Measurements from ENCODE around the gene CALHM3. TPM values are rescaled to one million over a fixed set of nuclear protein-coding genes. Genes with fewer than 3 reads are reported as not detected.

Gene CALHM3
- polyA plus RNA-seq, 3 donors: 0.04 to 0.62 TPM; not detected in 1

- Histone ChIP-seq H3K36me3 (replicated peaks in 1 of 2; ENCODE audit: control insufficient read depth in 1 of 2, insufficient read depth in 2 of 2, low read length in 2 of 2) (peaks cover 48 to 56% of the 10 kb centered on the region in 2 donors), H3K4me3 (replicated peaks in 1 of 3; ENCODE audit: low read depth in 2 of 3, low read length in 3 of 3) (peak overlapping the region; percentile 73 to 96 (median 94)), H4K20me1 (ENCODE audit: insufficient read depth, low read length) (peaks cover 56% of the 10 kb centered on the region), H3K27me3 (ENCODE audit: control insufficient read depth in 2 of 2, insufficient read depth in 2 of 2, low read length in 2 of 2) (no peaks in the 10 kb centered on the region), H2AFZ (ENCODE audit: insufficient read depth, low read depth, low read length, poor library complexity, severe bottlenecking) (no peak overlapping the region), H3K79me2 (ENCODE audit: insufficient read depth, low read length) (peaks cover 60% of the 10 kb centered on the region), H3K9me3 (replicated peaks in 1 of 2; ENCODE audit: control insufficient read depth in 1 of 2, insufficient read depth in 1 of 2, low read length in 2 of 2) (no peaks in the 10 kb centered on the region), H3K4me2 (replicated peaks; ENCODE audit: extremely low read depth, low read length, poor library complexity, severe bottlenecking) (peak overlapping the region; percentile 93), H3K27ac (ENCODE audit: low read depth in 1 of 2, low read length in 2 of 2) (peak overlapping the region in 1 of 2 donors; percentile 77), H3K9ac (ENCODE audit: insufficient read depth, low read length, poor library complexity, severe bottlenecking) (peak overlapping the region; percentile 72), H3K4me1 (ENCODE audit: control insufficient read depth in 1 of 2, insufficient read depth in 2 of 2, low read length in 2 of 2) (peaks cover 43 to 67% of the 10 kb centered on the region in 2 donors)
- WGBS (ENCODE audit: insufficient coverage): 86% methylated on average over 12 of the region's 12 CpGs
- TF ChIP-seq CTCF (IDR thresholded peaks at IDR 0.05): no peak
- Mint-ChIP-seq H3K27me3 (ENCODE audit: low read depth in 3 of 3) (peaks cover 1 to 7% (median 6%) of the 10 kb centered on the region in 3 donors), H3K4me1 (peaks cover 67% of the 10 kb centered on the region), H3K27ac (peak overlapping the region in 3 of 7 donors; percentile 76 to 87 (median 83)), H3K9me3 (no peaks in the 10 kb centered on the region), H3K4me3 (peak overlapping the region; percentile 93 to 98), H3K36me3 (peaks cover 49 to 57% of the 10 kb centered on the region in 2 donors)
- intact Hi-C loops (cut with micrococcal nuclease): loop anchor here in 1 of 2 donors (5.0 kb wide), 1 partner anchor 37 kb away; no protein-coding TSS in a partner anchor
- DNase-seq: no peak
These were observed 28.8 kb downstream of the CALHM3 start for GRCh38 chr10:103450201-103450695.

GRCh38 chr10:103449208-103450144 is 29.6 kb downstream of the CALHM3 start:
- Histone ChIP-seq H3K9ac (ENCODE audit: insufficient read depth, low read length, poor library complexity, severe bottlenecking) (peak overlapping the region; percentile 31), H3K27me3 (ENCODE audit: control insufficient read depth in 2 of 2, insufficient read depth in 2 of 2, low read length in 2 of 2) (no peaks in the 10 kb centered on the region), H3K27ac (ENCODE audit: low read depth in 1 of 2, low read length in 2 of 2) (peak overlapping the region in 1 of 2 donors; percentile 77), H4K20me1 (ENCODE audit: insufficient read depth, low read length) (peaks cover 64% of the 10 kb centered on the region), H3K4me1 (ENCODE audit: control insufficient read depth in 1 of 2, insufficient read depth in 2 of 2, low read length in 2 of 2) (peaks cover 43 to 67% of the 10 kb centered on the region in 2 donors), H3K79me2 (ENCODE audit: insufficient read depth, low read length) (peaks cover 60% of the 10 kb centered on the region), H3K4me3 (replicated peaks in 1 of 3; ENCODE audit: low read depth in 2 of 3, low read length in 3 of 3) (peak overlapping the region in 2 of 3 experiments; percentile 94 to 96), H3K9me3 (replicated peaks in 1 of 2; ENCODE audit: control insufficient read depth in 1 of 2, insufficient read depth in 1 of 2, low read length in 2 of 2) (no peaks in the 10 kb centered on the region), H3K4me2 (replicated peaks; ENCODE audit: extremely low read depth, low read length, poor library complexity, severe bottlenecking) (peak overlapping the region; percentile 93), H3K36me3 (replicated peaks in 1 of 2; ENCODE audit: control insufficient read depth in 1 of 2, insufficient read depth in 2 of 2, low read length in 2 of 2) (peaks cover 55 to 64% of the 10 kb centered on the region in 2 donors), H2AFZ (ENCODE audit: insufficient read depth, low read depth, low read length, poor library complexity, severe bottlenecking) (no peak overlapping the region)
- Mint-ChIP-seq H3K27ac (peak overlapping the region in 5 of 7 donors; percentile 19 to 82 (median 69)), H3K4me3 (peak overlapping the region; percentile 56 to 98), H3K9me3 (no peaks in the 10 kb centered on the region), H3K36me3 (peaks cover 57 to 65% of the 10 kb centered on the region in 2 donors), H3K27me3 (ENCODE audit: low read depth in 3 of 3) (peaks cover 1 to 7% (median 4%) of the 10 kb centered on the region in 3 donors), H3K4me1 (peaks cover 71% of the 10 kb centered on the region)
- TF ChIP-seq CTCF (IDR thresholded peaks at IDR 0.05): no peak
- 79% methylated on average over 33 of the region's 34 CpGs for WGBS (ENCODE audit: insufficient coverage)
- intact Hi-C loops (cut with micrococcal nuclease): loop anchor here in 1 of 2 donors (5.0 kb wide), 1 partner anchor 38 kb away; no protein-coding TSS in a partner anchor
- no peak for DNase-seq

Data from CD14-positive monocyte (primary cell).